ENCODE measurements around the gene PDSS2. TPM values are rescaled to one million over a fixed set of nuclear protein-coding genes. Genes with fewer than 3 reads are reported as not detected.
"Not testable (repeated sequence)": the region's sequence is repeated elsewhere in the genome, so short reads cannot be mapped to it uniquely, and the experiment has no call there.

Gene PDSS2
- polyA plus RNA-seq, 3 donors = 10.1 to 13.9 (median 13.3) TPM

DNA sequence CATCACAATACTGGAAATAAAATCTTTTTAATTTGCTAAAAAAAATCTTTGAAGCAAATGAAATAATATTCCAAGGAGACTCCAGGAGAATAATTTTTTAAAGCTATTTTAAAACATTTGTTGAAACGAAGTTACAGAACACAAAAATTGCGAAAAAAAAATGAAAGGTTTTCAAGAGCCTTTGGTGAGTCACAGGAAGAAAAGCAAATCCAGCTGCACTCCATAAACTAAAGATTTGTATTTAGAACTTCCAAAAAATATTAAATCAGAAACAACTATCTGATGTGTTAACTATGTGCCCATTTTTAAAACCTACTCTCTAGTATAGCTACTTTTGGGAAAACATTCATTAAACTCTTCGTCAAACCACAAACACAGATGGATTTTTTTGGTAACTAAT, 23.6 kb downstream of the PDSS2 start:
- no peak overlapping the region for H3K27ac ChIP-seq (ENCODE audit: low read depth in 1 of 2, low read length in 2 of 2)
- H3K4me2 ChIP-seq (replicated peaks; ENCODE audit: extremely low read depth, low read length, poor library complexity, severe bottlenecking) = no peak overlapping the region
- Mint-ChIP-seq H3K27ac (no peak overlapping the region), H3K4me3 (no peak overlapping the region), H3K9me3 (peaks cover 0 to 2% (median 1%) of the 10 kb centered on the region in 7 donors), H3K27me3 (ENCODE audit: low read depth in 3 of 3) (peaks cover 0 to 1% (median 0%) of the 10 kb centered on the region in 3 donors), H3K36me3 (peaks cover 2 to 3% of the 10 kb centered on the region in 2 donors), H3K4me1 (peaks cover 11% of the 10 kb centered on the region)
- H2AFZ ChIP-seq (ENCODE audit: insufficient read depth, low read depth, low read length, poor library complexity, severe bottlenecking) = no peak overlapping the region
- H3K4me3 ChIP-seq (replicated peaks in 1 of 3; ENCODE audit: low read depth in 2 of 3, low read length in 3 of 3) = no peak overlapping the region
- WGBS (ENCODE audit: insufficient coverage) = no CpG with 5 or more reads among the region's 3 CpGs
- no peaks in the 10 kb centered on the region for H3K9me3 ChIP-seq (replicated peaks in 1 of 2; ENCODE audit: control insufficient read depth in 1 of 2, insufficient read depth in 1 of 2, low read length in 2 of 2)
- H3K27me3 ChIP-seq (ENCODE audit: control insufficient read depth in 2 of 2, insufficient read depth in 2 of 2, low read length in 2 of 2) = no peaks in the 10 kb centered on the region
- no peak for DNase-seq
- peaks cover 8% of the 10 kb centered on the region for H4K20me1 ChIP-seq (ENCODE audit: insufficient read depth, low read length)
- H3K4me1 ChIP-seq (ENCODE audit: control insufficient read depth in 1 of 2, insufficient read depth in 2 of 2, low read length in 2 of 2) = no peaks in the 10 kb centered on the region
- H3K9ac ChIP-seq (ENCODE audit: insufficient read depth, low read length, poor library complexity, severe bottlenecking) = no peak overlapping the region
- intact Hi-C loops (cut with micrococcal nuclease) = no loop called here
- peaks cover 0 to 5% of the 10 kb centered on the region in 2 donors for H3K36me3 ChIP-seq (replicated peaks in 1 of 2; ENCODE audit: control insufficient read depth in 1 of 2, insufficient read depth in 2 of 2, low read length in 2 of 2)
- TF ChIP-seq, protein P1, sequence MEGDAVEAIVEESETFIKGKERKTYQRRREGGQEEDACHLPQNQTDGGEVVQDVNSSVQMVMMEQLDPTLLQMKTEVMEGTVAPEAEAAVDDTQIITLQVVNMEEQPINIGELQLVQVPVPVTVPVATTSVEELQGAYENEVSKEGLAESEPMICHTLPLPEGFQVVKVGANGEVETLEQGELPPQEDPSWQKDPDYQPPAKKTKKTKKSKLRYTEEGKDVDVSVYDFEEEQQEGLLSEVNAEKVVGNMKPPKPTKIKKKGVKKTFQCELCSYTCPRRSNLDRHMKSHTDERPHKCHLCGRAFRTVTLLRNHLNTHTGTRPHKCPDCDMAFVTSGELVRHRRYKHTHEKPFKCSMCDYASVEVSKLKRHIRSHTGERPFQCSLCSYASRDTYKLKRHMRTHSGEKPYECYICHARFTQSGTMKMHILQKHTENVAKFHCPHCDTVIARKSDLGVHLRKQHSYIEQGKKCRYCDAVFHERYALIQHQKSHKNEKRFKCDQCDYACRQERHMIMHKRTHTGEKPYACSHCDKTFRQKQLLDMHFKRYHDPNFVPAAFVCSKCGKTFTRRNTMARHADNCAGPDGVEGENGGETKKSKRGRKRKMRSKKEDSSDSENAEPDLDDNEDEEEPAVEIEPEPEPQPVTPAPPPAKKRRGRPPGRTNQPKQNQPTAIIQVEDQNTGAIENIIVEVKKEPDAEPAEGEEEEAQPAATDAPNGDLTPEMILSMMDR (IDR thresholded peaks at IDR 0.05) = no peak
- peaks cover 13% of the 10 kb centered on the region for H3K79me2 ChIP-seq (ENCODE audit: insufficient read depth, low read length)

- no CpG with 5 or more reads among the region's 3 CpGs for WGBS (ENCODE audit: insufficient coverage)
These were observed 24.6 kb downstream of the PDSS2 start for GRCh38 chr6:107434812-107435211.

GRCh38 chr6:107425951-107426350, 33.4 kb downstream of the PDSS2 start:
- H2AFZ ChIP-seq (ENCODE audit: insufficient read depth, low read depth, low read length, poor library complexity, severe bottlenecking); H3K4me1 ChIP-seq (ENCODE audit: control insufficient read depth in 1 of 2, insufficient read depth in 2 of 2, low read length in 2 of 2); H3K4me1 Mint-ChIP-seq; H4K20me1 ChIP-seq (ENCODE audit: insufficient read depth, low read length); H3K27ac Mint-ChIP-seq; H3K27me3 Mint-ChIP-seq (ENCODE audit: low read depth in 3 of 3); H3K27ac ChIP-seq (ENCODE audit: low read depth in 1 of 2, low read length in 2 of 2); H3K9ac ChIP-seq (ENCODE audit: insufficient read depth, low read length, poor library complexity, severe bottlenecking); H3K4me3 ChIP-seq (replicated peaks in 1 of 3; ENCODE audit: low read depth in 2 of 3, low read length in 3 of 3); H3K4me2 ChIP-seq (replicated peaks; ENCODE audit: extremely low read depth, low read length, poor library complexity, severe bottlenecking); H3K4me3 Mint-ChIP-seq; intact Hi-C loops (cut with micrococcal nuclease); DNase-seq; H3K27me3 ChIP-seq (ENCODE audit: control insufficient read depth in 2 of 2, insufficient read depth in 2 of 2, low read length in 2 of 2): not testable (repeated sequence)
- Histone ChIP-seq H3K9me3 (replicated peaks in 1 of 2; ENCODE audit: control insufficient read depth in 1 of 2, insufficient read depth in 1 of 2, low read length in 2 of 2) (peaks cover 14 to 16% of the 10 kb centered on the region in 2 donors), H3K79me2 (ENCODE audit: insufficient read depth, low read length) (peaks cover 11% of the 10 kb centered on the region), H3K36me3 (replicated peaks in 1 of 2; ENCODE audit: control insufficient read depth in 1 of 2, insufficient read depth in 2 of 2, low read length in 2 of 2) (peaks cover 0 to 14% of the 10 kb centered on the region in 2 donors)
- H3K9me3 Mint-ChIP-seq = peaks cover 19 to 35% (median 27%) of the 10 kb centered on the region in 7 donors
- peaks cover 17 to 25% of the 10 kb centered on the region in 2 donors for H3K36me3 Mint-ChIP-seq
- 73% methylated on average over 4 of the region's 6 CpGs for WGBS (ENCODE audit: insufficient coverage)

More at GRCh38 chr6:107434812-107435211, 24.6 kb downstream of the PDSS2 start:
- Mint-ChIP-seq H3K27ac (no peak overlapping the region), H3K9me3 (peaks cover 0 to 6% (median 2%) of the 10 kb centered on the region in 7 donors), H3K27me3 (ENCODE audit: low read depth in 3 of 3) (peaks cover 0 to 1% (median 0%) of the 10 kb centered on the region in 3 donors), H3K36me3 (peaks cover 2 to 3% of the 10 kb centered on the region in 2 donors), H3K4me3 (no peak overlapping the region), H3K4me1 (peaks cover 11% of the 10 kb centered on the region)
- H3K79me2 ChIP-seq (ENCODE audit: insufficient read depth, low read length) = peaks cover 16% of the 10 kb centered on the region
- H3K9ac ChIP-seq (ENCODE audit: insufficient read depth, low read length, poor library complexity, severe bottlenecking) = no peak overlapping the region
- no peak for DNase-seq
- TF ChIP-seq, protein P1 (IDR thresholded peaks at IDR 0.05) = no peak
- peaks cover 8% of the 10 kb centered on the region for H4K20me1 ChIP-seq (ENCODE audit: insufficient read depth, low read length)
- H2AFZ ChIP-seq (ENCODE audit: insufficient read depth, low read depth, low read length, poor library complexity, severe bottlenecking) = no peak overlapping the region
- no peak overlapping the region for H3K4me2 ChIP-seq (replicated peaks; ENCODE audit: extremely low read depth, low read length, poor library complexity, severe bottlenecking)
- no peaks in the 10 kb centered on the region for H3K9me3 ChIP-seq (replicated peaks in 1 of 2; ENCODE audit: control insufficient read depth in 1 of 2, insufficient read depth in 1 of 2, low read length in 2 of 2)
- H3K27ac ChIP-seq (ENCODE audit: low read depth in 1 of 2, low read length in 2 of 2) = no peak overlapping the region
- intact Hi-C loops (cut with micrococcal nuclease) = no loop called here
- H3K36me3 ChIP-seq (replicated peaks in 1 of 2; ENCODE audit: control insufficient read depth in 1 of 2, insufficient read depth in 2 of 2, low read length in 2 of 2) = peaks cover 0 to 1% of the 10 kb centered on the region in 2 donors
- H3K4me1 ChIP-seq (ENCODE audit: control insufficient read depth in 1 of 2, insufficient read depth in 2 of 2, low read length in 2 of 2) = no peaks in the 10 kb centered on the region
- H3K27me3 ChIP-seq (ENCODE audit: control insufficient read depth in 2 of 2, insufficient read depth in 2 of 2, low read length in 2 of 2) = no peaks in the 10 kb centered on the region
- H3K4me3 ChIP-seq (replicated peaks in 1 of 3; ENCODE audit: low read depth in 2 of 3, low read length in 3 of 3) = no peak overlapping the region
